HepG2 (cell line): ENCODE results near the gene NLRP13.

Experiments used
- BRCA1 ChIP-seq: sonication (generic); formaldehyde crosslinking; IDR thresholded peaks from 2 replicates; pipeline ENCODE4 v1.4.0; 2020; ENCODE audit warnings: missing genetic modification reagents
- CAMTA2 ChIP-seq: sonication (generic); formaldehyde crosslinking; IDR thresholded peaks from 2 replicates; pipeline ENCODE4 v1.4.0; 2020; ENCODE audit warnings: mild to moderate bottlenecking, missing genetic modification reagents, borderline replicate concordance
- CTCF ChIP-seq: sonication (generic); formaldehyde crosslinking; IDR thresholded peaks from 2 replicates; pipeline ENCODE4 v1.5.0; 2020; ENCODE audit warnings: mild to moderate bottlenecking, missing genetic modification reagents, moderate library complexity
- GLI4 ChIP-seq: sonication (generic); formaldehyde crosslinking; IDR thresholded peaks from 2 replicates; pipeline ENCODE4 v1.5.1; 2020; ENCODE audit warnings: missing genetic modification reagents, mild to moderate bottlenecking, moderate library complexity, borderline replicate concordance
- POLR2A ChIP-seq, 2 experiments: IDR thresholded peaks; 2 replicates each; pipeline ENCODE4 v1.6.1; 2011; ENCODE audit warnings: low read depth in 2 of 2, low read length in 2 of 2, mild to moderate bottlenecking in 1 of 2, moderate library complexity in 1 of 2; ENCODE audit not compliant: insufficient read depth in 1 of 2
- SRF ChIP-seq: IDR thresholded peaks from 2 replicates; pipeline ENCODE4 v1.6.1; 2011; ENCODE audit warnings: mild to moderate bottlenecking, low read depth, low read length, moderate library complexity
- YY1 ChIP-seq: IDR thresholded peaks from 2 replicates; pipeline ENCODE4 v1.6.1; 2011; ENCODE audit warnings: low read length, low read depth, moderate library complexity, mild to moderate bottlenecking; ENCODE audit not compliant: insufficient read depth, insufficient replicate concordance
- ZBTB37 ChIP-seq: sonication (generic); formaldehyde crosslinking; IDR thresholded peaks from 2 replicates; pipeline ENCODE4 v1.4.0; 2020; ENCODE audit warnings: mild to moderate bottlenecking, missing genetic modification reagents
- ZFP1 ChIP-seq: IDR thresholded peaks from 2 replicates; pipeline ENCODE4 v1.6.1; 2016
- ZNF407 ChIP-seq: sonication (generic); formaldehyde crosslinking; IDR thresholded peaks from one replicate; pipeline ENCODE4 v1.5.1; 2020; ENCODE audit warnings: mild to moderate bottlenecking, missing genetic modification reagents; ENCODE audit errors: not compliant biosample characterization

- TF ChIP-seq POLR2A (IDR thresholded peaks at IDR 0.05; ENCODE audit: insufficient read depth in 1 of 2, low read depth in 2 of 2, low read length in 2 of 2) (no peak), CAMTA2 (CRISPR knock-in tag) (no peak), ZBTB37 (no peak), CTCF (CRISPR knock-in tag) (no peak), YY1 (no peak), ZNF407 (CRISPR knock-in tag) (no peak), SRF (no peak), GLI4 (CRISPR knock-in tag) (no peak), ZFP1 (CRISPR knock-in tag) (no peak), BRCA1 (CRISPR knock-in tag) (no peak)
These were observed 19.2 kb downstream of the NLRP13 start for GRCh38 chr19:55912916-55913315.
